Stimulated activated memory B cell treated with anti-CD40 and anti-IgM and Interleukin-4, amounts not matched to agents 10 μg/mL and 1 μg/mL and 100 μg/mL, for 72 hours (primary cell): ENCODE measurements around the gene TRAF7.

Source experiments
- ATAC-seq: fragments of 150-1000 bp; cut with Tn5 transposase; 2 replicates; pipeline ENCODE4 v1.10.0; 2021
- H3K27ac Mint-ChIP-seq: one replicate; pipeline ENCODE4 v1.8.0; 2022; ENCODE audit warnings: mild to moderate bottlenecking, mixed read lengths
- H3K27me3 Mint-ChIP-seq: one replicate; pipeline ENCODE4 v1.8.0; 2022; ENCODE audit warnings: mixed read lengths
- H3K36me3 Mint-ChIP-seq: one replicate; pipeline ENCODE4 v1.8.0; 2022; ENCODE audit warnings: mixed read lengths
- H3K4me1 Mint-ChIP-seq: one replicate; pipeline ENCODE4 v1.8.0; 2022; ENCODE audit warnings: mixed read lengths
- H3K4me3 Mint-ChIP-seq: one replicate; pipeline ENCODE4 v1.8.0; 2022; ENCODE audit warnings: mild to moderate bottlenecking, moderate library complexity, mixed read lengths
- H3K9me3 Mint-ChIP-seq: one replicate; pipeline ENCODE4 v1.8.0; 2022; ENCODE audit warnings: mixed read lengths

Gene TRAF7

GRCh38 chr16:2163211-2163881, 7.8 kb downstream of the TRAF7 start:
- no peak for ATAC-seq
- Mint-ChIP-seq H3K4me1 (peaks cover 35% of the 10 kb centered on the region), H3K9me3 (no peaks in the 10 kb centered on the region), H3K27me3 (no peaks in the 10 kb centered on the region), H3K36me3 (peaks cover 13% of the 10 kb centered on the region), H3K27ac (peak overlapping the region; percentile 82), H3K4me3 (no peak overlapping the region)

GRCh38 chr16:2165861-2166260, 10.3 kb downstream of the TRAF7 start:
- no peak for ATAC-seq
- H3K4me1 Mint-ChIP-seq, result peaks cover 15% of the 10 kb centered on the region
- H3K27ac Mint-ChIP-seq, result peak overlapping the region; percentile 73
- H3K9me3 Mint-ChIP-seq, result no peaks in the 10 kb centered on the region
- no peak overlapping the region for H3K4me3 Mint-ChIP-seq
- no peaks in the 10 kb centered on the region for H3K27me3 Mint-ChIP-seq
- H3K36me3 Mint-ChIP-seq, result peaks cover 14% of the 10 kb centered on the region

GRCh38 chr16:2166263-2167067, 10.9 kb downstream of the TRAF7 start:
- Mint-ChIP-seq H3K36me3 (peaks cover 14% of the 10 kb centered on the region), H3K4me1 (peaks cover 9% of the 10 kb centered on the region), H3K27ac (peak overlapping the region; percentile 73), H3K9me3 (no peaks in the 10 kb centered on the region), H3K4me3 (no peak overlapping the region), H3K27me3 (no peaks in the 10 kb centered on the region)
- ATAC-seq, result no peak

- no peaks in the 10 kb centered on the region for H3K9me3 Mint-ChIP-seq
- H3K4me1 Mint-ChIP-seq, result peaks cover 2% of the 10 kb centered on the region
- H3K36me3 Mint-ChIP-seq, result peaks cover 19% of the 10 kb centered on the region
- no peaks in the 10 kb centered on the region for H3K27me3 Mint-ChIP-seq
- no peak overlapping the region for H3K4me3 Mint-ChIP-seq
- no peak for ATAC-seq
- H3K27ac Mint-ChIP-seq, result no peak overlapping the region
These were observed 11.6 kb downstream of the TRAF7 start for GRCh38 chr16:2167068-2167638.

- Mint-ChIP-seq H3K4me1 (no peaks in the 10 kb centered on the region), H3K4me3 (no peak overlapping the region), H3K36me3 (peaks cover 39% of the 10 kb centered on the region), H3K27ac (no peak overlapping the region), H3K27me3 (no peaks in the 10 kb centered on the region), H3K9me3 (no peaks in the 10 kb centered on the region)
- ATAC-seq, result no peak
These were observed 14.5 kb downstream of the TRAF7 start for GRCh38 chr16:2170080-2170479.

GRCh38 chr16:2170587-2171435, 15.2 kb downstream of the TRAF7 start:
- ATAC-seq, result no peak
- Mint-ChIP-seq H3K27ac (no peak overlapping the region), H3K27me3 (no peaks in the 10 kb centered on the region), H3K9me3 (no peaks in the 10 kb centered on the region), H3K4me3 (no peak overlapping the region), H3K36me3 (peaks cover 43% of the 10 kb centered on the region), H3K4me1 (no peaks in the 10 kb centered on the region)

GRCh38 chr16:2171601-2172178, 16.1 kb downstream of the TRAF7 start:
- no peaks in the 10 kb centered on the region for H3K27me3 Mint-ChIP-seq
- no peak for ATAC-seq
- peaks cover 43% of the 10 kb centered on the region for H3K36me3 Mint-ChIP-seq
- H3K9me3 Mint-ChIP-seq, result no peaks in the 10 kb centered on the region
- H3K27ac Mint-ChIP-seq, result no peak overlapping the region
- no peaks in the 10 kb centered on the region for H3K4me1 Mint-ChIP-seq
- H3K4me3 Mint-ChIP-seq, result no peak overlapping the region

- H3K4me3 Mint-ChIP-seq, result no peak overlapping the region
- H3K36me3 Mint-ChIP-seq, result peaks cover 51% of the 10 kb centered on the region
- no peak overlapping the region for H3K27ac Mint-ChIP-seq
- no peak for ATAC-seq
- no peaks in the 10 kb centered on the region for H3K4me1 Mint-ChIP-seq
- no peaks in the 10 kb centered on the region for H3K9me3 Mint-ChIP-seq
- no peaks in the 10 kb centered on the region for H3K27me3 Mint-ChIP-seq
These were observed 17.2 kb downstream of the TRAF7 start for GRCh38 chr16:2172688-2173335.

- H3K27me3 Mint-ChIP-seq, result no peaks in the 10 kb centered on the region
- peaks cover 46% of the 10 kb centered on the region for H3K36me3 Mint-ChIP-seq
- H3K9me3 Mint-ChIP-seq, result no peaks in the 10 kb centered on the region
- no peak for ATAC-seq
- no peak overlapping the region for H3K27ac Mint-ChIP-seq
- no peak overlapping the region for H3K4me3 Mint-ChIP-seq
- H3K4me1 Mint-ChIP-seq, result no peaks in the 10 kb centered on the region
These were observed 17.8 kb downstream of the TRAF7 start for GRCh38 chr16:2173366-2173765.

GRCh38 chr16:2173916-2174315, 18.3 kb downstream of the TRAF7 start:
- Mint-ChIP-seq H3K4me3 (no peak overlapping the region), H3K36me3 (peaks cover 45% of the 10 kb centered on the region), H3K27me3 (no peaks in the 10 kb centered on the region), H3K9me3 (no peaks in the 10 kb centered on the region), H3K27ac (no peak overlapping the region), H3K4me1 (no peaks in the 10 kb centered on the region)
- no peak for ATAC-seq

- Mint-ChIP-seq H3K4me1 (no peaks in the 10 kb centered on the region), H3K4me3 (no peak overlapping the region), H3K27ac (no peak overlapping the region), H3K36me3 (peaks cover 45% of the 10 kb centered on the region), H3K9me3 (no peaks in the 10 kb centered on the region), H3K27me3 (no peaks in the 10 kb centered on the region)
- no peak for ATAC-seq
These were observed 19.0 kb downstream of the TRAF7 start for GRCh38 chr16:2174396-2175131.

GRCh38 chr16:2175454-2175853, 19.9 kb downstream of the TRAF7 start:
- Mint-ChIP-seq H3K27me3 (no peaks in the 10 kb centered on the region), H3K36me3 (peaks cover 45% of the 10 kb centered on the region), H3K27ac (no peak overlapping the region), H3K9me3 (no peaks in the 10 kb centered on the region), H3K4me1 (no peaks in the 10 kb centered on the region), H3K4me3 (no peak overlapping the region)
- ATAC-seq, result no peak

GRCh38 chr16:2176047-2176446, 20.5 kb downstream of the TRAF7 start:
- no peak overlapping the region for H3K4me3 Mint-ChIP-seq
- peaks cover 45% of the 10 kb centered on the region for H3K36me3 Mint-ChIP-seq
- ATAC-seq, result no peak
- H3K27me3 Mint-ChIP-seq, result no peaks in the 10 kb centered on the region
- no peaks in the 10 kb centered on the region for H3K9me3 Mint-ChIP-seq
- H3K4me1 Mint-ChIP-seq, result no peaks in the 10 kb centered on the region
- H3K27ac Mint-ChIP-seq, result no peak overlapping the region

- H3K27me3 Mint-ChIP-seq, result no peaks in the 10 kb centered on the region
- H3K4me1 Mint-ChIP-seq, result no peaks in the 10 kb centered on the region
- no peak overlapping the region for H3K27ac Mint-ChIP-seq
- no peak overlapping the region for H3K4me3 Mint-ChIP-seq
- no peak for ATAC-seq
- H3K36me3 Mint-ChIP-seq, result peaks cover 41% of the 10 kb centered on the region
- H3K9me3 Mint-ChIP-seq, result no peaks in the 10 kb centered on the region
These were observed 21.5 kb downstream of the TRAF7 start for GRCh38 chr16:2177101-2177500.
